H1 (cell line): ENCODE results near the gene NKAIN2. TPM values are rescaled to one million over a fixed set of nuclear protein-coding genes. Genes with fewer than 3 reads are reported as not detected.

ENCODE experiments used
- CHD7 ChIP-seq: fragments of 300-600 bp; sonication (generic); IDR thresholded peaks from 2 replicates; pipeline ENCODE4 v1.7.1; 2012; ENCODE audit warnings: low read length, moderate library complexity, mild to moderate bottlenecking, inconsistent platforms; ENCODE audit not compliant: insufficient replicate concordance
- EZH2 ChIP-seq: fragments of 200-600 bp; sonication (generic); IDR thresholded peaks from 2 replicates; pipeline ENCODE4 v1.7.1; 2012; ENCODE audit warnings: low read depth, mild to moderate bottlenecking, moderate library complexity, low read length, inconsistent platforms; ENCODE audit not compliant: severe bottlenecking
- PHF8 ChIP-seq: fragments of 200-600 bp; sonication (generic); conservative IDR thresholded peaks from 2 replicates; pipeline ENCODE4 v1.7.1; 2012; ENCODE audit warnings: low read depth, mild to moderate bottlenecking, inconsistent platforms, low read length, moderate library complexity
- polyA plus RNA-seq, 7 experiments: library from polyadenylated mRNA; depleted of rRNA in 3 of 7; stranded (reverse) in 5 of 7; unstranded in 2 of 7; fragments of >200 nt in 5 of 7; fragments of 200-250 nt in 2 of 7; gene quantifications; 1 replicate in 5 of 7; 2 replicates in 1 of 7; 4 replicates in 1 of 7; pipeline versions ENCODE4 v1.2.1 to v1.2.3, GENCODE V29; 2011 to 2013; ENCODE audit warnings: missing spikeins in 2 of 7, mixed read lengths in 2 of 7
- total RNA-seq: library from RNA; stranded (reverse); fragmentation: NEBNext Ultra II Directional; extraction: Animal tissue kit (Norgen Biotek cat#: 25700); gene quantifications from 2 replicates; pipeline ENCODE4 v1.2.1, GENCODE V29; 2021

The NKAIN2 gene
- total and polyA plus RNA-seq, 2 of the 8 experiments (the other 6 are each of a cell fraction or from before 2014, with no cell fraction given), result 0.20 to 0.34 TPM

- TF ChIP-seq CHD7 (no peak), PHF8 (no peak), EZH2 (no peak)
- TF ChIP-seq, all 59 proteins: peak for 0
Measured at GRCh38 chr6:124520514-124520913, 716.8 kb downstream of the NKAIN2 start (continued).
